Prostate gland (tissue), 2 donors: ENCODE measurements around the gene CPNE2. TPM values are rescaled to one million over a fixed set of nuclear protein-coding genes. Genes with fewer than 3 reads are reported as not detected.

Source experiments
- DNase-seq: peaks from one replicate; pipeline ENCODE4 v3.0.0-alpha.2; 2019; ENCODE audit warnings: low spot score
- H3K27ac ChIP-seq, 2 donors: fragments of 200-600 bp; sonication (generic); 2 replicates each; pipeline ENCODE4 v1.5.1; 2017 to 2019
- H3K27me3 ChIP-seq: fragments of 200-600 bp; sonication (generic); replicated peaks from 2 replicates; pipeline ENCODE4 v1.5.1; 2019; ENCODE audit not compliant: insufficient read depth
- H3K36me3 ChIP-seq, 2 donors: fragments of 200-600 bp; sonication (generic); 1 replicate in 1 of 2; 2 replicates in 1 of 2; pipeline versions ENCODE4 v1.5.1 to v1.8.1; 2017 to 2019
- H3K4me1 ChIP-seq: fragments of 200-600 bp; sonication (generic); replicated peaks from 2 replicates; pipeline ENCODE4 v1.5.1; 2019
- H3K4me3 ChIP-seq, 2 donors: fragments of 200-600 bp; sonication (generic); 2 replicates each; pipeline ENCODE4 v1.5.1; 2017 to 2019
- H3K9me3 ChIP-seq: fragments of 200-600 bp; sonication (generic); 2 replicates; pipeline ENCODE4 v1.5.1; 2017
- POLR2A ChIP-seq: fragments of 450-650 bp; IDR thresholded peaks from one replicate; pipeline ENCODE4 v1.6.1; 2016; ENCODE audit warnings: antibody characterized with exemption, mild to moderate bottlenecking
- POLR2AphosphoS5 ChIP-seq: sonication (generic); formaldehyde crosslinking; IDR thresholded peaks from one replicate; pipeline ENCODE4 v1.6.1; 2017; ENCODE audit warnings: antibody characterized with exemption
- WGBS: methylation state at CpG from one replicate; pipeline ENCODE4 v1.1.5; 2018; 5-methylcytosine and 5-hydroxymethylcytosine counted together
- intact Hi-C: fragments of 100-400 bp; cut with DNase I; formaldehyde crosslinking; loops from one replicate; pipeline ENCODE4 v1.14.2; 2022
- total RNA-seq, 2 donors: library from RNA; depleted of rRNA; stranded (reverse); fragments of >200 nt; gene quantifications; one replicate each; pipeline ENCODE4 v1.1.0, GENCODE V29; 2016
- TF ChIP-seq, protein P1 (sequence below), 4 experiments: fragments of 200-600 bp in 2 of 4; fragments of 450-650 bp in 2 of 4; sonication (generic) in 2 of 4; IDR thresholded peaks; 1 replicate in 3 of 4; 2 replicates in 1 of 4; pipeline ENCODE4 v1.5.1; 2016 to 2019; ENCODE audit warnings: antibody characterized with exemption in 4 of 4, mild to moderate bottlenecking in 2 of 4, moderate library complexity in 2 of 4

The CPNE2 gene
- total RNA-seq, 2 donors from 2014 or later: 22.3 to 23.3 TPM

DNA sequence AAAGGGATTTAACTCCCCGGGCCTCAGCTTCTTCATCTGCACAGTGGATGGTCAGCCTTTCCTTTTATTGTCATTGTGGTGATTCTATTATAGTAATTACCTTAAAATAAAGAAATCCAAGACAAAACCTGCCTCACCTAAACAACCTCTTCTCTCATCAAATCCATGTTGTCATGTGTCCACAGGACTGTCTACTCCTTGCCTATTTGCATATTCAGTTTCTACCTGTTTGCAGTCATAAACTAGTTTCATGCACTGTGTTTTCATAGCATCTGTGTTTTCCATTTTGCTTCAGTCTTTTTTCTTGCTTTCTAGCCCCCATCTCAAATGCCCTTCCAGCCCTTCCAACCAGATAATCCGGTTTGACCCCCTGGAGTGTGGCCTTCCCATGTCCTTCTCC is 44.3 kb upstream of the CPNE2 start:
- 73% methylated on average over 2 of the region's 2 CpGs for WGBS
- TF ChIP-seq POLR2AphosphoS5: no peak
- TF ChIP-seq, protein P1, sequence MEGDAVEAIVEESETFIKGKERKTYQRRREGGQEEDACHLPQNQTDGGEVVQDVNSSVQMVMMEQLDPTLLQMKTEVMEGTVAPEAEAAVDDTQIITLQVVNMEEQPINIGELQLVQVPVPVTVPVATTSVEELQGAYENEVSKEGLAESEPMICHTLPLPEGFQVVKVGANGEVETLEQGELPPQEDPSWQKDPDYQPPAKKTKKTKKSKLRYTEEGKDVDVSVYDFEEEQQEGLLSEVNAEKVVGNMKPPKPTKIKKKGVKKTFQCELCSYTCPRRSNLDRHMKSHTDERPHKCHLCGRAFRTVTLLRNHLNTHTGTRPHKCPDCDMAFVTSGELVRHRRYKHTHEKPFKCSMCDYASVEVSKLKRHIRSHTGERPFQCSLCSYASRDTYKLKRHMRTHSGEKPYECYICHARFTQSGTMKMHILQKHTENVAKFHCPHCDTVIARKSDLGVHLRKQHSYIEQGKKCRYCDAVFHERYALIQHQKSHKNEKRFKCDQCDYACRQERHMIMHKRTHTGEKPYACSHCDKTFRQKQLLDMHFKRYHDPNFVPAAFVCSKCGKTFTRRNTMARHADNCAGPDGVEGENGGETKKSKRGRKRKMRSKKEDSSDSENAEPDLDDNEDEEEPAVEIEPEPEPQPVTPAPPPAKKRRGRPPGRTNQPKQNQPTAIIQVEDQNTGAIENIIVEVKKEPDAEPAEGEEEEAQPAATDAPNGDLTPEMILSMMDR (IDR thresholded peaks at IDR 0.05): no peak
- no peak for TF ChIP-seq POLR2A
- Histone ChIP-seq H3K27ac (no peak overlapping the region), H3K27me3 (no peaks in the 10 kb centered on the region), H3K4me1 (no peaks in the 10 kb centered on the region), H3K36me3 (no peaks in the 10 kb centered on the region), H3K9me3 (no peaks in the 10 kb centered on the region), H3K4me3 (no peak overlapping the region)
- intact Hi-C loops: no loop called here
- DNase-seq: no peak

- Histone ChIP-seq H3K36me3 (no peaks in the 10 kb centered on the region), H3K4me3 (no peak overlapping the region), H3K27me3 (no peaks in the 10 kb centered on the region), H3K27ac (no peak overlapping the region), H3K4me1 (no peaks in the 10 kb centered on the region), H3K9me3 (no peaks in the 10 kb centered on the region)
- 90% methylated on average over 4 of the region's 4 CpGs for WGBS
- DNase-seq: no peak
- TF ChIP-seq POLR2AphosphoS5 (no peak), POLR2A (no peak)
- TF ChIP-seq, protein P1 (IDR thresholded peaks at IDR 0.05): no peak
- intact Hi-C loops: no loop called here
Measured at GRCh38 chr16:57049678-57050077, 42.7 kb upstream of the CPNE2 start.

DNA sequence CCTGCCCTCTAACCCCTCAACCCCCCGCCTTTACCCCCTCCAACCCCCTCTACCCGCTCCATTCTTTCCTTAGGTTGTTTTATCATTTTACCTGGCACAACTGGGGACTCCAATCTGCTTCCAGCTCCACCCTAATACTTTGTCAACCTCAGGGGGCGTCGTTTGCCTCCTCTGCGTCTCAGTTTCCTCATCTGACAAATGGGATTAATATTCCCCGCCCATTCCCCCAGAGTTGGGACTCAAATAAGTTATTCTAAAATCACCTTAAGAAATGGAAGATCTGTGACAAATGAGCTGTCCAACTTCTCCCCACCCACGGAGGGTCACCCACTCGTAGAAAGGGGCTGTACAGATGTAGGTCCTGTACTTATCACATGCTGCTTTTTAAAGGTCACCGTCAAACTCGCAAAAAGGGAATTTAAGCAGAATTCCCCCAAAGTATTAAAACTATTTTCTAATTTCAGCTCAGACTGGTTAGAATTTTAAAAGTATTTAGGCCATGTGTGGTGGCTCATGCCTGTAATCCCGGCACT is 40.6 kb upstream of the CPNE2 start:
- Histone ChIP-seq H3K9me3 (no peaks in the 10 kb centered on the region), H3K4me1 (no peaks in the 10 kb centered on the region), H3K27ac (no peak overlapping the region), H3K4me3 (no peak overlapping the region), H3K27me3 (no peaks in the 10 kb centered on the region), H3K36me3 (no peaks in the 10 kb centered on the region)
- WGBS: 93% methylated on average over 11 of the region's 11 CpGs
- no peak for DNase-seq
- TF ChIP-seq POLR2A: no peak
- TF ChIP-seq, protein P1 (IDR thresholded peaks at IDR 0.05): no peak
- TF ChIP-seq POLR2AphosphoS5: no peak
- intact Hi-C loops: no loop called here

GRCh38 chr16:57053206-57053605 is 39.2 kb upstream of the CPNE2 start:
- TF ChIP-seq POLR2AphosphoS5 (no peak), POLR2A (no peak)
- no peaks in the 10 kb centered on the region for H3K9me3 ChIP-seq
- no peak overlapping the region for H3K27ac ChIP-seq
- intact Hi-C loops: no loop called here
- DNase-seq: no peak
- H3K36me3 ChIP-seq: no peaks in the 10 kb centered on the region
- no peak overlapping the region for H3K4me3 ChIP-seq
- WGBS: 93% methylated on average over 9 of the region's 9 CpGs
- no peaks in the 10 kb centered on the region for H3K4me1 ChIP-seq
- no peaks in the 10 kb centered on the region for H3K27me3 ChIP-seq

GRCh38 chr16:57054338-57054737 is 38.0 kb upstream of the CPNE2 start:
- H3K27ac ChIP-seq: no peak overlapping the region
- H3K4me1 ChIP-seq: no peaks in the 10 kb centered on the region
- intact Hi-C loops: no loop called here
- H3K27me3 ChIP-seq: no peaks in the 10 kb centered on the region
- no peak for DNase-seq
- no peak overlapping the region for H3K4me3 ChIP-seq
- 82% methylated on average over 5 of the region's 5 CpGs for WGBS
- no peaks in the 10 kb centered on the region for H3K36me3 ChIP-seq
- H3K9me3 ChIP-seq: no peaks in the 10 kb centered on the region
- TF ChIP-seq POLR2A (no peak), POLR2AphosphoS5 (no peak)
- TF ChIP-seq, protein P1 (IDR thresholded peaks at IDR 0.05): no peak
